EH (cell line): ENCODE measurements around the gene RIPOR1.
"Not testable (repeated sequence)": the region's sequence is repeated elsewhere in the genome, so short reads cannot be mapped to it uniquely, and the experiment has no call there.

Experiments
- DNase-seq: peaks from one replicate; pipeline ENCODE4 v3.0.0-alpha.2; 2015; ENCODE audit warnings: low read depth

Gene RIPOR1

GRCh38 chr16:67516296-67517154 lies 12.1 kb upstream of the RIPOR1 start:
- peak; percentile 84 for DNase-seq

- DNase-seq, result no peak
Measured at GRCh38 chr16:67517155-67517445, 11.5 kb upstream of the RIPOR1 start.

- DNase-seq, result no peak
Measured at GRCh38 chr16:67517661-67518423, 10.8 kb upstream of the RIPOR1 start.

- no peak for DNase-seq
Measured at GRCh38 chr16:67518676-67519075, 10.0 kb upstream of the RIPOR1 start.

GRCh38 chr16:67519242-67519641 lies 9.4 kb upstream of the RIPOR1 start:
- DNase-seq, result no peak

GRCh38 chr16:67521095-67521804 lies 7.4 kb upstream of the RIPOR1 start:
- peak; percentile 96 for DNase-seq

- peak; percentile 65 for DNase-seq
Measured at GRCh38 chr16:67525176-67525860, 3.3 kb upstream of the RIPOR1 start.

GRCh38 chr16:67526149-67526791 lies 2.4 kb upstream of the RIPOR1 start:
- DNase-seq, result no peak

GRCh38 chr16:67528870-67529581 lies 397 bp downstream of the RIPOR1 start:
- DNase-seq, result peak; percentile 57

GRCh38 chr16:67529582-67530012 lies 968 bp downstream of the RIPOR1 start:
- no peak for DNase-seq

GRCh38 chr16:67530013-67530939 lies 1.6 kb downstream of the RIPOR1 start:
- DNase-seq, result peak; percentile 86

GRCh38 chr16:67531247-67531646 lies 2.6 kb downstream of the RIPOR1 start:
- no peak for DNase-seq

GRCh38 chr16:67533024-67533560 lies 4.5 kb downstream of the RIPOR1 start:
- DNase-seq, result no peak

- DNase-seq, result not testable (repeated sequence)
Measured at GRCh38 chr16:67533987-67534386, 5.4 kb downstream of the RIPOR1 start.

- DNase-seq, result no peak
Measured at GRCh38 chr16:67534431-67534830, 5.8 kb downstream of the RIPOR1 start.

- no peak for DNase-seq
Measured at GRCh38 chr16:67535201-67535600, 6.6 kb downstream of the RIPOR1 start.

GRCh38 chr16:67537270-67537635 lies 8.6 kb downstream of the RIPOR1 start:
- DNase-seq, result peak; percentile 66

- peak; percentile 66 for DNase-seq
Measured at GRCh38 chr16:67537636-67538591, 9.3 kb downstream of the RIPOR1 start.
